Osteoblast (primary cell): ENCODE results near the gene KDM4F. TPM values are rescaled to one million over a fixed set of nuclear protein-coding genes. Genes with fewer than 3 reads are reported as not detected.

Experiments used
- DNase-seq: peaks from one replicate; pipeline ENCODE4 v3.0.0; 2011; ENCODE audit warnings: low spot score, mixed read lengths; ENCODE audit not compliant: insufficient read length; ENCODE audit errors: missing footprints
- H2AFZ ChIP-seq: 2 replicates; pipeline ENCODE4 v1.6.0; 2011; ENCODE audit warnings: mild to moderate bottlenecking, low read length
- H3K27ac ChIP-seq: 2 replicates; pipeline ENCODE4 v1.5.1; 2011; ENCODE audit warnings: mild to moderate bottlenecking, low read depth, low read length, moderate library complexity
- H3K27me3 ChIP-seq: 2 replicates; pipeline ENCODE4 v1.6.0; 2012; ENCODE audit warnings: mild to moderate bottlenecking, control low read depth, inconsistent platforms, low read length, moderate library complexity; ENCODE audit not compliant: insufficient read depth
- H3K36me3 ChIP-seq: 2 replicates; pipeline ENCODE4 v1.5.1; 2011; ENCODE audit warnings: mild to moderate bottlenecking, low read length, control low read depth, moderate library complexity; ENCODE audit not compliant: insufficient read depth
- H3K4me1 ChIP-seq: 2 replicates; pipeline ENCODE4 v1.5.1; 2011; ENCODE audit warnings: mild to moderate bottlenecking, low read length, control low read depth, moderate library complexity; ENCODE audit not compliant: insufficient read depth
- H3K4me2 ChIP-seq: 2 replicates; pipeline ENCODE4 v1.6.0; 2011; ENCODE audit warnings: mild to moderate bottlenecking, low read length; ENCODE audit not compliant: insufficient read depth
- H3K4me3 ChIP-seq: fragments of 200-600 bp; sonication (generic); 3 replicates; pipeline ENCODE4 v1.5.1; 2012; ENCODE audit warnings: mild to moderate bottlenecking, low read length, inconsistent platforms; ENCODE audit not compliant: insufficient read depth
- H3K79me2 ChIP-seq: 2 replicates; pipeline ENCODE4 v1.6.0; 2012; ENCODE audit warnings: mild to moderate bottlenecking, low read length, control low read depth, inconsistent platforms; ENCODE audit not compliant: insufficient read depth
- H3K9me3 ChIP-seq: 2 replicates; pipeline ENCODE4 v1.5.1; 2011; ENCODE audit warnings: low read depth, low read length, control low read depth
- H4K20me1 ChIP-seq: 2 replicates; pipeline ENCODE4 v1.6.0; 2012; ENCODE audit warnings: mild to moderate bottlenecking, low read length, control low read depth; ENCODE audit not compliant: insufficient read depth
- total RNA-seq: library from RNA; depleted of rRNA; stranded (reverse); fragments of >200 nt; gene quantifications from 2 replicates; pipeline ENCODE4 v1.2.3, GENCODE V29; 2012
- TF ChIP-seq, protein P1 (sequence below): IDR thresholded peaks from 2 replicates; pipeline ENCODE4 v1.5.1; 2011; ENCODE audit warnings: mild to moderate bottlenecking, low read depth, low read length, moderate library complexity; ENCODE audit errors: extremely low read depth

The KDM4F gene
- total RNA-seq, 1 donor = not detected

DNA sequence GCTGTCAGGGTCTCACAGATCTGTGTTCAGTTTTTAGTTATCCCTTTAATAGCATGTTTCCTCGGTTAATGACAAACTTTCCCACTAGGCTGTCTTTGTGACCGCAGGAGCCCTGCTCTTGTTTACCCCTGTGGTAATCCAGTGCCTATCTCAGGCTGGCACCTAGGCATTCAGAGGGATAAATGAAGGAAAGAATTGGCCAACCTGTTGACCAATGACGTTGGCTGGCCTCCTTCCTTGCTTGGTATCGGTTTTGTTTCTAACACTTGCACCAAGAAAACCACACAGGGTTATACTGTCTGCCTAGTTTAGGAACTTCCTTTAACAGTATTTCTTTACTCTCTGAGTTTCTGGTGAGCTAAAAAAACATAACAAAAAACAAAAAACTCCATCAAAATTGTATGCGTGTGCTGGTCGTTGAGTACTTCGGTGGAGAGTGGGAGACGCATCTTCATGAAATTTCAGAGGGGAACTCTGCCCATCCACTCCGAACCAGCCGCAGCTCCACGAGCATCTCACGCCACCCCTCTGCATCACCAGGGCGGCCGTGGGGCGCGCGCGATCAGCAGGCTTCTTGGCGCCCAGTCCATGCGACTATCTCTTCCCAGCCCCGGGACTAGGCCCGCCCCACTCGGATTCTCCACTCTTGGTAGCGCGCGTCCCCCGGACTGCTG, 39.9 kb downstream of the KDM4F start:
- peak overlapping the region; percentile 79 for H3K4me2 ChIP-seq
- peaks cover 22% of the 10 kb centered on the region for H3K79me2 ChIP-seq
- H3K27me3 ChIP-seq = no peaks in the 10 kb centered on the region
- no peaks in the 10 kb centered on the region for H3K36me3 ChIP-seq
- peak; percentile 69 for DNase-seq
- H3K4me3 ChIP-seq = peak overlapping the region; percentile 84
- peaks cover 9% of the 10 kb centered on the region for H4K20me1 ChIP-seq
- peak overlapping the region; percentile 31 for H3K27ac ChIP-seq
- no peaks in the 10 kb centered on the region for H3K9me3 ChIP-seq
- peaks cover 39% of the 10 kb centered on the region for H3K4me1 ChIP-seq
- TF ChIP-seq, protein P1, sequence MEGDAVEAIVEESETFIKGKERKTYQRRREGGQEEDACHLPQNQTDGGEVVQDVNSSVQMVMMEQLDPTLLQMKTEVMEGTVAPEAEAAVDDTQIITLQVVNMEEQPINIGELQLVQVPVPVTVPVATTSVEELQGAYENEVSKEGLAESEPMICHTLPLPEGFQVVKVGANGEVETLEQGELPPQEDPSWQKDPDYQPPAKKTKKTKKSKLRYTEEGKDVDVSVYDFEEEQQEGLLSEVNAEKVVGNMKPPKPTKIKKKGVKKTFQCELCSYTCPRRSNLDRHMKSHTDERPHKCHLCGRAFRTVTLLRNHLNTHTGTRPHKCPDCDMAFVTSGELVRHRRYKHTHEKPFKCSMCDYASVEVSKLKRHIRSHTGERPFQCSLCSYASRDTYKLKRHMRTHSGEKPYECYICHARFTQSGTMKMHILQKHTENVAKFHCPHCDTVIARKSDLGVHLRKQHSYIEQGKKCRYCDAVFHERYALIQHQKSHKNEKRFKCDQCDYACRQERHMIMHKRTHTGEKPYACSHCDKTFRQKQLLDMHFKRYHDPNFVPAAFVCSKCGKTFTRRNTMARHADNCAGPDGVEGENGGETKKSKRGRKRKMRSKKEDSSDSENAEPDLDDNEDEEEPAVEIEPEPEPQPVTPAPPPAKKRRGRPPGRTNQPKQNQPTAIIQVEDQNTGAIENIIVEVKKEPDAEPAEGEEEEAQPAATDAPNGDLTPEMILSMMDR = no peak
- peak overlapping the region; percentile 92 for H2AFZ ChIP-seq

DNA sequence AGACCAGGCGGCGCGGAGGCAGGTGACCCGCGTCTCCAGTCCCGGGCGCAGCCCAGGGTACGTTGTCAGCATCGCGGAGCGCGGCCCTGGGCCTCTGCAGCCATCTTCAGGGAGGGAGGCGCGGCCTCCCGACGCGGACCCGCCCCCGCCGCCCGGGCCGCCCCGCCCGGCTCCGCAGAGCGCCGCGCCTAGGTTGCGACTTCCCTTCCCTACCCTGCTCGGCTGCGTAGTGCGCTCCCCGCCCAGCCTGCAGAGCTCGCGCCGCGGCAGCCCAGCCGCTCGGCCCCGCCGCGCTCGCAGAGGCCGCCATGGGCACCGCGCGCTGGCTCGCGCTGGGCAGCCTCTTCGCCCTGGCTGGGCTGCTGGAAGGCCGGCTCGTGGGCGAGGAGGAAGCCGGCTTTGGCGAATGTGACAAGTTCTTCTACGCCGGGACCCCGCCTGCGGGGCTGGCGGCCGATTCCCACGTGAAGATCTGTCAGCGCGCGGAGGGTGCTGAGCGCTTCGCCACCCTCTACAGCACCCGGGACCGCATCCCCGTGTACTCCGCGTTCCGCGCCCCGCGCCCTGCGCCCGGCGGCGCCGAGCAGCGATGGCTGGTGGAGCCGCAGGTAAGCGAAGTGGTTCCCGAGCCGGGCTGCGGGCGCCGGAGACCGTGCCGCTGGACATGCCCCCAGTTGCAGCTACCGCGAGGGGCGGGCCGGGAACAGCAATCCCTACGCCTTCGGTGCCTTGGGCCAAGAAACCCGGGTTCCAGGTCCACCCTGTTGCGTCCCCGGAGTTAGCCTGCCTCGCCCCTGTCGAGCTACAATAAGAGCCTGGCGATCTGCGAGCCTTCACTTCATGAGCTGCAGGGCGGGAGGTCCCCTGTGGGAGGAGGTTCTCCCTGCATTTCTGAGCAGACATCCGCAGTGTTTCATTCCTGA, 40.7 kb downstream of the KDM4F start, which contains the start of gene ENDOD1:
Gene ENDOD1 (plus strand): TSS at position 227 of the 923 bp plus-strand sequence. CDS start 82 bp downstream, at position 309.
- Histone ChIP-seq H3K27ac (peak within 1 kb of the TSS; percentile 47), H3K27me3 (no peaks in the 10 kb centered on the region), H4K20me1 (peaks cover 9% of the 10 kb centered on the region), H3K9me3 (no peaks in the 10 kb centered on the region), H3K36me3 (no peaks in the 10 kb centered on the region), H3K4me3 (peak within 1 kb of the TSS; percentile 84), H3K4me2 (peak within 1 kb of the TSS; percentile 92), H3K79me2 (peaks cover 25% of the 10 kb centered on the region), H3K4me1 (peaks cover 33% of the 10 kb centered on the region), H2AFZ (peak within 1 kb of the TSS; percentile 92)
- DNase-seq = peak; percentile 97
- TF ChIP-seq, protein P1 = no peak

DNA sequence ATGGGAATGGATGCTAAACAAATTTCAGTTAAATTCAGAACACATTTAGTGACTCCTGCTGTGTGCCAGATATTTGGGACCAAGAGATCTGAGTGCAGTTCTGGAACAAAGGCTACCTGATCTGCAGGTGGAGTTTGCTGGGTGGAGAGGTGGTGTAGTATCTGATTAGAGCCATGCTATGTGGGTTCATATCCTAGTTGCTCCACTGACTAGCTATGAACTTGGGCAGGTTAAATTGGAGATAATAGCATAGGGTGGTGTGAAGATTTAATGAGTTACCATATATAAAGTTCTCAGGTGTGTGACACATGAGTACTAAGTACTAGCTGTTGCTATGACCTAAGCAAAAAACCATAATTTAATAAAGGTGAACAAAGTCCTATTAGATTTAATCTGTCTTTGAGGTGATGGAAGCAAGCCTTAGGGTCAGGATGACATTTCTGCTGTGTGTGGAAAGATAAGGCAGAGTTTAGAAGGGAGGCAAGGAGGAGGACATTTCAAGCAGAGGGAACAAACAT, 42.5 kb downstream of the KDM4F start:
- no peak for DNase-seq
- H4K20me1 ChIP-seq = peaks cover 9% of the 10 kb centered on the region
- H3K4me1 ChIP-seq = peaks cover 47% of the 10 kb centered on the region
- H3K27ac ChIP-seq = no peak overlapping the region
- no peak overlapping the region for H2AFZ ChIP-seq
- H3K4me3 ChIP-seq = no peak overlapping the region
- TF ChIP-seq, protein P1 = no peak
- no peaks in the 10 kb centered on the region for H3K36me3 ChIP-seq
- H3K4me2 ChIP-seq = no peak overlapping the region
- H3K27me3 ChIP-seq = no peaks in the 10 kb centered on the region
- H3K9me3 ChIP-seq = no peaks in the 10 kb centered on the region
- H3K79me2 ChIP-seq = peaks cover 25% of the 10 kb centered on the region
